ENCODE measurements around the gene MYL10. TPM values are rescaled to one million over a fixed set of nuclear protein-coding genes. Genes with fewer than 3 reads are reported as not detected.

The MYL10 gene
- polyA plus RNA-seq, 1 donor from 2014 or later: not detected

GRCh38 chr7:101618207-101618839 is 10.8 kb downstream of the MYL10 start:
- H3K4me3 ChIP-seq (ENCODE audit: low read length): no peak overlapping the region
- no peak overlapping the region for H3K9ac ChIP-seq (ENCODE audit: low read length)
- H3K36me3 ChIP-seq (ENCODE audit: insufficient read depth, low read length): no peaks in the 10 kb centered on the region
- H3K9me2 ChIP-seq (ENCODE audit: insufficient read depth, low read length): no peaks in the 10 kb centered on the region
- H4K20me1 ChIP-seq (ENCODE audit: insufficient read depth): no peaks in the 10 kb centered on the region
- H3K27me3 ChIP-seq (ENCODE audit: insufficient read depth, low read depth, low read length): no peaks in the 10 kb centered on the region
- no peaks in the 10 kb centered on the region for H3K9me3 ChIP-seq (ENCODE audit: low read length)
- H3K4me2 ChIP-seq (ENCODE audit: low read length): no peak overlapping the region
- H3F3A ChIP-seq (ENCODE audit: insufficient read depth, low read length, poor library complexity, severe bottlenecking): no peaks in the 10 kb centered on the region
- no peak overlapping the region for H2AFZ ChIP-seq (ENCODE audit: low read depth, low read length)
- no peak overlapping the region for H3K27ac ChIP-seq (ENCODE audit: low read length)
- TF ChIP-seq REST (IDR thresholded peaks at IDR 0.05; ENCODE audit: borderline replicate concordance) (no peak), MXI1 (conservative IDR thresholded peaks at IDR 0.05; ENCODE audit: poor library complexity, severe bottlenecking) (no peak), EZH2 (IDR thresholded peaks at IDR 0.05; ENCODE audit: borderline replicate concordance, insufficient read depth, low read length, poor library complexity, severe bottlenecking) (no peak), EP300 (conservative IDR thresholded peaks at IDR 0.05; ENCODE audit: poor library complexity, severe bottlenecking) (no peak), TAF1 (IDR thresholded peaks at IDR 0.05; ENCODE audit: low read depth) (no peak), POLR2AphosphoS5 (IDR thresholded peaks at IDR 0.05) (no peak), RAD21 (conservative IDR thresholded peaks at IDR 0.05) (no peak), SMC3 (conservative IDR thresholded peaks at IDR 0.05; ENCODE audit: poor library complexity) (no peak), CTCF (IDR thresholded peaks at IDR 0.05; ENCODE audit: poor library complexity, severe bottlenecking) (no peak)
- H3K79me2 ChIP-seq (replicated peaks; ENCODE audit: insufficient read depth, low read length): no peaks in the 10 kb centered on the region

GRCh38 chr7:101617451-101618206 is 11.5 kb downstream of the MYL10 start:
- no peak overlapping the region for H3K4me2 ChIP-seq (ENCODE audit: low read length)
- H3K79me2 ChIP-seq (replicated peaks; ENCODE audit: insufficient read depth, low read length): no peaks in the 10 kb centered on the region
- no peak overlapping the region for H3K4me3 ChIP-seq (ENCODE audit: low read length)
- no peak overlapping the region for H3K27ac ChIP-seq (ENCODE audit: low read length)
- TF ChIP-seq TAF1 (IDR thresholded peaks at IDR 0.05; ENCODE audit: low read depth) (no peak), REST (IDR thresholded peaks at IDR 0.05; ENCODE audit: borderline replicate concordance) (no peak)
- H3K9me3 ChIP-seq (ENCODE audit: low read length): no peaks in the 10 kb centered on the region
- H3K9me2 ChIP-seq (ENCODE audit: insufficient read depth, low read length): no peaks in the 10 kb centered on the region
- no peaks in the 10 kb centered on the region for H4K20me1 ChIP-seq (ENCODE audit: insufficient read depth)
- no peaks in the 10 kb centered on the region for H3K27me3 ChIP-seq (ENCODE audit: insufficient read depth, low read depth, low read length)
- H2AFZ ChIP-seq (ENCODE audit: low read depth, low read length): no peak overlapping the region
- H3K36me3 ChIP-seq (ENCODE audit: insufficient read depth, low read length): no peaks in the 10 kb centered on the region
- H3K9ac ChIP-seq (ENCODE audit: low read length): no peak overlapping the region
- no peaks in the 10 kb centered on the region for H3F3A ChIP-seq (ENCODE audit: insufficient read depth, low read length, poor library complexity, severe bottlenecking)

All from neural cell (in vitro differentiated cells).